Endothelial cell of umbilical vein (primary cell): Measurements from ENCODE around the gene PCDH8. TPM values are rescaled to one million over a fixed set of nuclear protein-coding genes. Genes with fewer than 3 reads are reported as not detected.

Source experiments
- BruUV-seq: library from RNA; stranded (reverse); fragments of 400-500 nt; replicated peaks from 2 replicates; lab custom pipeline; 2021; lab: Mats Ljungman, UMichigan
- CTCF ChIA-PET: fragments of 300-600, 350-600 bp; sonication (Branson Sonifier 250); formaldehyde crosslinking; loops from one replicate; lab custom pipeline; 2021; ENCODE audit warnings: antibody characterized with exemption, inconsistent platforms; lab: Charles Lee
- POLR2A ChIA-PET: fragments of 300-600, 350-600 bp; sonication (Branson Sonifier 250); formaldehyde crosslinking; loops from one replicate; lab custom pipeline; 2021; ENCODE audit warnings: antibody characterized with exemption, inconsistent platforms; lab: Charles Lee
- DNase-seq: peaks from one replicate; pipeline ENCODE4 v3.0.0-alpha.2; 2011; ENCODE audit warnings: low read depth, low spot score
- FAIRE-seq: peaks from 2 replicates; lab custom pipeline; 2011; peaks lifted over from hg19 to GRCh38; lab: Jason Lieb, UNC
- H2AFZ ChIP-seq: 2 replicates; pipeline ENCODE4 v1.6.0; 2012; ENCODE audit warnings: low read depth, low read length, control low read depth, inconsistent platforms
- H3K27ac ChIP-seq: 2 replicates; pipeline ENCODE4 v1.5.1; 2011; ENCODE audit warnings: low read depth, mild to moderate bottlenecking, control low read depth, low read length, moderate library complexity; ENCODE audit not compliant: insufficient read depth
- H3K27me3 ChIP-seq, 2 experiments: 2 replicates each; pipeline versions ENCODE4 v1.6.0 to v1.6.1; 2011; ENCODE audit warnings: low read length in 2 of 2, mixed read lengths in 1 of 2; ENCODE audit not compliant: control insufficient read depth in 2 of 2, insufficient read depth in 2 of 2
- H3K36me3 ChIP-seq, 2 experiments: 2 replicates in 1 of 2; 3 replicates in 1 of 2; pipeline ENCODE4 v1.5.1; 2011; ENCODE audit warnings: low read length in 2 of 2, mild to moderate bottlenecking in 1 of 2, moderate library complexity in 1 of 2; ENCODE audit not compliant: control insufficient read depth in 2 of 2, insufficient read depth in 2 of 2; ENCODE audit errors: extremely low read depth in 1 of 2
- H3K4me1 ChIP-seq: 3 replicates; pipeline ENCODE4 v1.5.1; 2011; ENCODE audit warnings: mild to moderate bottlenecking, low read length; ENCODE audit not compliant: control insufficient read depth, insufficient read depth; ENCODE audit errors: extremely low read depth
- H3K4me2 ChIP-seq: 2 replicates; pipeline ENCODE4 v1.6.1; 2011; ENCODE audit warnings: low read length, control low read depth, mixed read lengths; ENCODE audit not compliant: insufficient read depth
- H3K4me3 ChIP-seq, 3 experiments: fragments of 200-600 bp in 1 of 3; sonication (generic), shearing (Covaris generic) in 1 of 3; replicated peaks in 1 of 3; 2 replicates each; pipeline ENCODE4 v1.5.1; 2011 to 2016; ENCODE audit warnings: control low read depth in 3 of 3, low read length in 3 of 3, mild to moderate bottlenecking in 2 of 3, inconsistent platforms in 1 of 3, low read depth in 1 of 3, moderate library complexity in 1 of 3; ENCODE audit not compliant: insufficient read depth in 1 of 3
- H3K79me2 ChIP-seq: 2 replicates; pipeline ENCODE4 v1.6.0; 2012; ENCODE audit warnings: low read length, inconsistent platforms; ENCODE audit not compliant: control insufficient read depth, insufficient read depth
- H3K9ac ChIP-seq: replicated peaks from 2 replicates; pipeline ENCODE3; 2011; ENCODE audit warnings: low read length, control low read depth; ENCODE audit not compliant: insufficient read depth; ENCODE audit errors: extremely low read depth
- H3K9me1 ChIP-seq: replicated peaks from 3 replicates; pipeline ENCODE4 v1.6.0; 2011; ENCODE audit warnings: mild to moderate bottlenecking, low read length; ENCODE audit not compliant: control insufficient read depth, insufficient read depth; ENCODE audit errors: extremely low read depth
- H3K9me3 ChIP-seq: replicated peaks from 2 replicates; pipeline ENCODE4 v1.5.1; 2012; ENCODE audit warnings: low read length, inconsistent platforms; ENCODE audit not compliant: control insufficient read depth, insufficient read depth
- H4K20me1 ChIP-seq: replicated peaks from 2 replicates; pipeline ENCODE3; 2011; ENCODE audit warnings: mild to moderate bottlenecking, low read length; ENCODE audit not compliant: control insufficient read depth, insufficient read depth; ENCODE audit errors: extremely low read depth
- CTCF ChIP-seq, 2 donors: IDR thresholded peaks; 1 replicate in 1 of 2; 2 replicates in 1 of 2; pipeline ENCODE4 v1.5.1; 2011; ENCODE audit warnings: low read length in 2 of 2, mild to moderate bottlenecking in 2 of 2, moderate library complexity in 2 of 2, control low read depth in 1 of 2, inconsistent platforms in 1 of 2, low read depth in 1 of 2; ENCODE audit not compliant: insufficient read depth in 1 of 2; ENCODE audit errors: extremely low read depth in 1 of 2
- EZH2 ChIP-seq: IDR thresholded peaks from 2 replicates; pipeline ENCODE4 v1.6.1; 2012; ENCODE audit warnings: borderline replicate concordance, low read depth, mild to moderate bottlenecking, moderate library complexity, low read length, inconsistent platforms; ENCODE audit not compliant: severe bottlenecking
- FOS ChIP-seq: IDR thresholded peaks from 2 replicates; pipeline ENCODE4 v1.6.1; 2011; ENCODE audit warnings: mild to moderate bottlenecking, low read length, moderate library complexity, borderline replicate concordance; ENCODE audit not compliant: insufficient read depth
- GATA2 ChIP-seq: IDR thresholded peaks from 2 replicates; pipeline ENCODE4 v1.7.0; 2011; ENCODE audit warnings: low read depth, mild to moderate bottlenecking, moderate library complexity, mixed read lengths, low read length; ENCODE audit not compliant: insufficient read length, insufficient read depth
- JUN ChIP-seq: IDR thresholded peaks from 2 replicates; pipeline ENCODE4 v1.6.1; 2011; ENCODE audit warnings: borderline replicate concordance, low read depth; ENCODE audit not compliant: insufficient read length, insufficient read depth
- MAX ChIP-seq: IDR thresholded peaks from 2 replicates; pipeline ENCODE4 v1.6.1; 2011; ENCODE audit not compliant: insufficient read depth, insufficient read length
- MYC ChIP-seq: IDR thresholded peaks from one replicate; pipeline ENCODE4 v1.6.1; 2011; ENCODE audit warnings: mild to moderate bottlenecking, low read depth, low read length
- POLR2A ChIP-seq: IDR thresholded peaks from 2 replicates; pipeline ENCODE4 v1.6.1; 2012; ENCODE audit warnings: low read depth, mild to moderate bottlenecking, control low read depth, low read length
- POLR2AphosphoS5 ChIP-seq: IDR thresholded peaks from 2 replicates; pipeline ENCODE4 v1.6.1; 2012; ENCODE audit warnings: low read depth, mild to moderate bottlenecking, control low read depth, low read length, moderate library complexity; ENCODE audit not compliant: insufficient read depth
- dilution Hi-C: fragments of 300-500 bp; cut with MboI; formaldehyde crosslinking; loops from one replicate; pipeline ENCODE4 v1.15.0; 2019; ENCODE audit warnings: low sequenced_read_pairs; ENCODE audit not compliant: extremely low pct_ligation_motif_present
- intact Hi-C: fragments of 100-400 bp; cut with micrococcal nuclease; formaldehyde crosslinking; loops from one replicate; pipeline ENCODE4 v1.10.0; 2022
- polyA plus RNA-seq, 4 experiments: library from polyadenylated mRNA; depleted of rRNA in 3 of 4; stranded (reverse) in 3 of 4; unstranded in 1 of 4; fragments of >200 nt; gene quantifications; 2 replicates each; pipeline versions ENCODE4 v1.2.1 to v1.2.3, GENCODE V29; 2011 to 2012; ENCODE audit warnings: missing spikeins in 1 of 4
- total RNA-seq: library from RNA; stranded (reverse); gene quantifications from 2 replicates; pipeline ENCODE4 v1.2.3, GENCODE V29; 2021

PCDH8 gene
- total and polyA plus RNA-seq, 2 donors (not counting 3 experiments of a cell fraction or from before 2014, with no cell fraction given) = not detected

DNA sequence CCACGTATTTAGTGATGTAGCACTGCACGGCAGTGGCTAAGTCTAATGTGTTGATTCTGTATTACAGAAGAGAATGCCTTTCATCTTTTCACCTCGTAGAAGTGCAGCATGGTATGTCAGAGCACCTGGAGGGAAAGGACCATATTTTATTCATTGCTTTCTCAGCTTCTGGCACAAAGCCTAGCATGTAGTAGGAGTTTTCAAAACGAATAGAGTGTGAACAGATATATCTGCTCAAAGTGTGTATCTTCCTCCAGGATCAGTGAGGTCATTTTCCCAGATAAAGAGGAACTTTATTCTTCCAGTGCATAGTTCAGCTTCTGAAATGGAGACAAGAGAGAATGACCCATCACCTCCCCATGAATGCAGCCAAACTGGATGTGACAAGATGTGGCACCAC, 21.2 kb upstream of the PCDH8 start:
- Histone ChIP-seq H3K9me1 (no peaks in the 10 kb centered on the region), H2AFZ (no peak overlapping the region), H3K27ac (no peak overlapping the region), H3K9ac (no peak overlapping the region), H3K4me3 (no peak overlapping the region), H3K27me3 (no peaks in the 10 kb centered on the region), H3K4me1 (no peaks in the 10 kb centered on the region), H3K4me2 (no peak overlapping the region), H3K36me3 (no peaks in the 10 kb centered on the region), H3K79me2 (no peaks in the 10 kb centered on the region), H4K20me1 (no peaks in the 10 kb centered on the region), H3K9me3 (no peaks in the 10 kb centered on the region)
- ChIA-PET POLR2A (no interaction called here), CTCF (no interaction called here)
- dilution Hi-C loops = no loop called here
- intact Hi-C loops = no loop called here
- no TSS peak for BruUV-seq
- no peak for DNase-seq
- TF ChIP-seq POLR2AphosphoS5 = no peak
- no peak for FAIRE-seq

DNA sequence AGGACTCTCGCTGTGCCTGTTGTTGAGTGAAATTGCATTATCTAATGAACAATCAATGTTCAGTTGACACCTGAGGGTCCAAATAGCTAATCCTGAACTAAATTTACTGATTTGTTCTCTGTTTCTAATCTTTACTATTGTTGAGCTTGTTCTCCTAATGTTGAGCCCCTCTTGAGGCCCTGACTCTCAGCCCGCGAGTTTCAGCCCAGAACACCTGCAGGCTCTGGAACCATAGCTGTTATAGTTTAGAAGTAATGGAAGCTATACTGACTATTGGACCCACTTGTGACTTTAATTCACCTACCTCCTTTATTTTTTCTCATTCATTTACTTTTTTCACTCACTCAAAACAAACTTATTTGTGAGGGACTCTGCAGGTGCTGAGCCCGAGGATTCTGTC, 20.6 kb upstream of the PCDH8 start:
- ChIA-PET CTCF (interaction anchor here (0.6 kb wide), 1 partner anchor 11 kb away, joined by 3 read pairs; no protein-coding TSS in a partner anchor), POLR2A (no interaction called here)
- Histone ChIP-seq H3K9me3 (no peaks in the 10 kb centered on the region), H3K4me1 (no peaks in the 10 kb centered on the region), H2AFZ (no peak overlapping the region), H3K9ac (no peak overlapping the region), H3K4me2 (no peak overlapping the region), H3K36me3 (no peaks in the 10 kb centered on the region), H3K79me2 (no peaks in the 10 kb centered on the region), H3K27ac (no peak overlapping the region), H4K20me1 (no peaks in the 10 kb centered on the region), H3K27me3 (no peaks in the 10 kb centered on the region), H3K9me1 (no peaks in the 10 kb centered on the region), H3K4me3 (no peak overlapping the region)
- DNase-seq = no peak
- intact Hi-C loops (no loop called here), dilution Hi-C loops (no loop called here)
- no peak for FAIRE-seq
- TF ChIP-seq EZH2 (no peak), CTCF (IDR thresholded peaks at IDR 0.05; ENCODE audit: extremely low read depth in 1 of 2, insufficient read depth in 1 of 2, low read depth in 1 of 2, low read length in 2 of 2) (no peak), POLR2A (no peak), MAX (no peak), JUN (no peak), FOS (no peak), GATA2 (no peak), POLR2AphosphoS5 (no peak), MYC (no peak)
- no TSS peak for BruUV-seq
